HG03139 (cell line): ENCODE data around the gene CD40LG.

Experiments used
- ATAC-seq: cut with Tn5 transposase; IDR thresholded peaks from one replicate; pipeline ENCODE4 v1.9.1; 2021; ENCODE audit not compliant: unreplicated experiment

The CD40LG gene

GRCh38 chrX:136646602-136647239, 1.2 kb upstream of the CD40LG start:
- ATAC-seq = no peak

- ATAC-seq = no peak
Observed at GRCh38 chrX:136650811-136651210, 2.9 kb downstream of the CD40LG start.

- no peak for ATAC-seq
Observed at GRCh38 chrX:136652822-136653723, 5.1 kb downstream of the CD40LG start.

- ATAC-seq = no peak
Observed at GRCh38 chrX:136656361-136656964, 8.5 kb downstream of the CD40LG start.

GRCh38 chrX:136658151-136658550, 10.2 kb downstream of the CD40LG start:
- no peak for ATAC-seq

GRCh38 chrX:136659174-136659573, 11.2 kb downstream of the CD40LG start:
- ATAC-seq = no peak

GRCh38 chrX:136660896-136661295, 12.9 kb downstream of the CD40LG start:
- no peak for ATAC-seq

- no peak for ATAC-seq
Observed at GRCh38 chrX:136662104-136662503, 14.1 kb downstream of the CD40LG start.

GRCh38 chrX:136662976-136663375, 15.0 kb downstream of the CD40LG start:
- no peak for ATAC-seq

- ATAC-seq = no peak
Observed at GRCh38 chrX:136665258-136665900, 17.4 kb downstream of the CD40LG start.

- no peak for ATAC-seq
Observed at GRCh38 chrX:136666088-136666487, 18.1 kb downstream of the CD40LG start.

GRCh38 chrX:136667446-136668168, 19.6 kb downstream of the CD40LG start:
- no peak for ATAC-seq

GRCh38 chrX:136671006-136671610, 23.1 kb downstream of the CD40LG start:
- ATAC-seq = no peak

- ATAC-seq = no peak
Observed at GRCh38 chrX:136674270-136674985, 26.5 kb downstream of the CD40LG start.

GRCh38 chrX:136679531-136679930, 31.6 kb downstream of the CD40LG start:
- no peak for ATAC-seq

GRCh38 chrX:136684120-136684519, 36.2 kb downstream of the CD40LG start:
- no peak for ATAC-seq

- ATAC-seq = no peak
Observed at GRCh38 chrX:136687457-136687856, 39.5 kb downstream of the CD40LG start.

GRCh38 chrX:136689436-136689835, 41.5 kb downstream of the CD40LG start:
- no peak for ATAC-seq

GRCh38 chrX:136691028-136691809, 43.3 kb downstream of the CD40LG start:
- ATAC-seq = no peak
